ENCODE measurements around the gene SLC35F3.

GRCh38 chr1:233884461-233885151 lies 19.9 kb upstream of the SLC35F3 start:
- TF ChIP-seq GATAD2A (IDR thresholded peaks at IDR 0.05), result no peak
- no peak for TF ChIP-seq POLR2AphosphoS5 (IDR thresholded peaks at IDR 0.05; ENCODE audit: control insufficient read depth, insufficient read depth, low read depth, low read length)
- no peak for TF ChIP-seq FOXA1 (IDR thresholded peaks at IDR 0.05; ENCODE audit: borderline replicate concordance)
- TF ChIP-seq ZBTB33 (CRISPR knock-in tag; IDR thresholded peaks at IDR 0.05), result no peak
- no peak for TF ChIP-seq MAFF (IDR thresholded peaks at IDR 0.05; ENCODE audit: low read length)
- TF ChIP-seq POLR2A (conservative IDR thresholded peaks at IDR 0.05), result no peak
- no peak for TF ChIP-seq CEBPB (tag; IDR thresholded peaks at IDR 0.05)
- no peak for TF ChIP-seq BHLHE40 (IDR thresholded peaks at IDR 0.05; ENCODE audit: low read length)
- TF ChIP-seq CSDE1 (IDR thresholded peaks at IDR 0.05), result no peak
- no peak for TF ChIP-seq POLR2AphosphoS2 (IDR thresholded peaks at IDR 0.05; ENCODE audit: low read length)
- TF ChIP-seq ZNF354B (CRISPR knock-in tag; IDR thresholded peaks at IDR 0.05), result no peak
- no peak for TF ChIP-seq EZH2 (IDR thresholded peaks at IDR 0.05; ENCODE audit: borderline replicate concordance, low read depth, low read length)

Measured in K562 (cell line).